Neural cell (in vitro differentiated cells): ENCODE measurements around the gene CRADD. TPM values are rescaled to one million over a fixed set of nuclear protein-coding genes. Genes with fewer than 3 reads are reported as not detected.

Experiments
- H2AFZ ChIP-seq: fragments of 200-600, 300-800 bp; sonication (generic), shearing (Covaris generic); 2 replicates; pipeline ENCODE4 v1.6.0; 2014; ENCODE audit warnings: low read depth, mild to moderate bottlenecking, antibody characterized with exemption, low read length, moderate library complexity
- H3F3A ChIP-seq: fragments of 200-600 bp; shearing (Covaris generic); 2 replicates; pipeline ENCODE4 v1.6.1; 2016; ENCODE audit warnings: mild to moderate bottlenecking, moderate library complexity, mixed read lengths, antibody characterized with exemption, low read length; ENCODE audit not compliant: insufficient read depth, poor library complexity, severe bottlenecking
- H3K27ac ChIP-seq: fragments of 200-600, 300-800 bp; sonication (generic), shearing (Covaris generic); 2 replicates; pipeline ENCODE4 v1.5.1; 2014; ENCODE audit warnings: mild to moderate bottlenecking, low read length, moderate library complexity
- H3K27me3 ChIP-seq: fragments of 300-800, 200-600 bp; sonication (generic), shearing (Covaris generic); 2 replicates; pipeline ENCODE4 v1.6.0; 2014; ENCODE audit warnings: mild to moderate bottlenecking, low read depth, low read length, moderate library complexity; ENCODE audit not compliant: insufficient read depth
- H3K36me3 ChIP-seq: fragments of 300-800, 200-600 bp; sonication (generic), shearing (Covaris generic); 2 replicates; pipeline ENCODE4 v1.5.1; 2014; ENCODE audit warnings: mild to moderate bottlenecking, antibody characterized with exemption, low read length, moderate library complexity; ENCODE audit not compliant: insufficient read depth
- H3K4me2 ChIP-seq: fragments of 300-800, 200-600 bp; sonication (generic), shearing (Covaris generic); 2 replicates; pipeline ENCODE4 v1.6.0; 2014; ENCODE audit warnings: mild to moderate bottlenecking, low read length
- H3K4me3 ChIP-seq: fragments of 300-800, 200-600 bp; sonication (generic), shearing (Covaris generic); 2 replicates; pipeline ENCODE4 v1.5.1; 2014; ENCODE audit warnings: mild to moderate bottlenecking, low read length, moderate library complexity
- H3K79me2 ChIP-seq: fragments of 200-600 bp; shearing (Covaris generic); replicated peaks from 2 replicates; pipeline ENCODE4 v1.6.0; 2014; ENCODE audit warnings: mild to moderate bottlenecking, low read length, moderate library complexity; ENCODE audit not compliant: insufficient read depth
- H3K9ac ChIP-seq: fragments of 300-800, 200-600 bp; sonication (generic), shearing (Covaris generic); 2 replicates; pipeline ENCODE4 v1.6.1; 2016; ENCODE audit warnings: mild to moderate bottlenecking, low read length, mixed read lengths
- H3K9me2 ChIP-seq: fragments of 200-600 bp; shearing (Covaris generic); 2 replicates; pipeline ENCODE4 v1.6.1; 2016; ENCODE audit warnings: mild to moderate bottlenecking, low read length, mixed read lengths; ENCODE audit not compliant: insufficient read depth
- H3K9me3 ChIP-seq: fragments of 200-600, 300-800 bp; sonication (generic), shearing (Covaris generic); 2 replicates; pipeline ENCODE4 v1.6.1; 2016; ENCODE audit warnings: mild to moderate bottlenecking, mixed run types, low read length, moderate library complexity, mixed read lengths
- H4K20me1 ChIP-seq: fragments of 200-600 bp; shearing (Covaris generic); 2 replicates; pipeline ENCODE4 v1.6.1; 2016; ENCODE audit warnings: mild to moderate bottlenecking, mixed run types; ENCODE audit not compliant: insufficient read depth
- EP300 ChIP-seq: fragments of 450-650 bp; conservative IDR thresholded peaks from 2 replicates; pipeline ENCODE4 v1.6.1; 2014; ENCODE audit warnings: antibody characterized with exemption, mild to moderate bottlenecking, moderate library complexity; ENCODE audit not compliant: poor library complexity, severe bottlenecking
- EZH2 ChIP-seq: fragments of 200-600, 300-800 bp; shearing (Covaris generic), sonication (generic); IDR thresholded peaks from 2 replicates; pipeline ENCODE4 v1.6.1; 2014; ENCODE audit warnings: antibody characterized with exemption, low read length, borderline replicate concordance, mild to moderate bottlenecking; ENCODE audit not compliant: insufficient read depth, poor library complexity, severe bottlenecking
- MXI1 ChIP-seq: fragments of 450-650 bp; conservative IDR thresholded peaks from 2 replicates; pipeline ENCODE4 v1.6.1; 2014; ENCODE audit warnings: antibody characterized with exemption, mild to moderate bottlenecking; ENCODE audit not compliant: poor library complexity, severe bottlenecking
- POLR2AphosphoS5 ChIP-seq: IDR thresholded peaks from 2 replicates; pipeline ENCODE4 v1.6.1; 2012
- RAD21 ChIP-seq: fragments of 450-650 bp; conservative IDR thresholded peaks from 2 replicates; pipeline ENCODE4 v1.6.1; 2014; ENCODE audit warnings: antibody characterized with exemption, mild to moderate bottlenecking, moderate library complexity
- SMC3 ChIP-seq: fragments of 450-650 bp; conservative IDR thresholded peaks from 2 replicates; pipeline ENCODE4 v1.6.1; 2014; ENCODE audit warnings: antibody characterized with exemption, mild to moderate bottlenecking, moderate library complexity; ENCODE audit not compliant: poor library complexity
- TAF1 ChIP-seq: IDR thresholded peaks from 2 replicates; pipeline ENCODE4 v1.6.1; 2012; ENCODE audit warnings: low read depth
- polyA plus RNA-seq: library from polyadenylated mRNA; depleted of rRNA; stranded (reverse); fragments of >200 nt; gene quantifications from 2 replicates; pipeline ENCODE4 v1.2.3, GENCODE V29; 2014
- TF ChIP-seq, protein P1 (sequence below): IDR thresholded peaks from 2 replicates; pipeline ENCODE4 v1.6.1; 2012; ENCODE audit warnings: borderline replicate concordance
- TF ChIP-seq, protein P2 (sequence below): fragments of 450-650 bp; IDR thresholded peaks from 2 replicates; pipeline ENCODE4 v1.5.1; 2014; ENCODE audit warnings: antibody characterized with exemption, mild to moderate bottlenecking, moderate library complexity; ENCODE audit not compliant: poor library complexity, severe bottlenecking

The CRADD gene
- polyA plus RNA-seq, 1 donor from 2014 or later, result 23.5 TPM

DNA sequence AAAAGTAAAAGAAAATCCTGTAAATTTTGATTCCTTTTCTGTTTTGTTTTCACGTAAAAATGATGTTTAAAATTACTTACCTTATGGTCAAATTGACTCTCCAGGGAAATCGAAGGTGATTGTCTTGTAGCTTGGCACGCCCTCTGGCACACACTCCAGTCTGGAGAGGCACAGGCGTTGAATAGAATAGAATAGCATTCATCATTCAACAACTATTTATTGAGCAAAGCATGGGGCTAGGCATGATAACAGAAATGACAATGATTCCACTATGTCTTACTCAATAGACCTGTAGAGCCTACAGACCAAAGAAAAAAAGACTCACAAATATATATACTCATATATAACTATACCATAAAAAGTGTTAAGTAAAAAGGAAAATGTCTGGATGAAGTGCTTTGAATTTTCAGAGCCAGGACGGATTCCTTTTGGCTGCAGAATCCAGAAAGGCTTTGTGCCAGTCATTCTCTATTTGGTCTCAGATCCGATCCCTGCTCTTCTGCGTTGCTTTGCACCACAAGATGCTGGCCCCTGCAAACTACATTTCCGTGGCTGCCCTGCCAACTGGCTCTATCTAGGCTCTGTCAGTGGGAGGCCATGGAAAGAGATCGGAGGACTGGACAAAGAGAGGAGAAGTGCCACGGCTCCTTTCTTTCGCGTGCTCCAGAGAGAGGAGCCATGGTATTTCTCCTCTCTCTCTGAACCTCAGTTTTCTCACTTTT lies 231.8 kb downstream of the CRADD start:
- Histone ChIP-seq H2AFZ (no peak overlapping the region), H3K79me2 (no peaks in the 10 kb centered on the region), H3K9me3 (no peaks in the 10 kb centered on the region), H3K4me3 (no peak overlapping the region), H3K9me2 (no peaks in the 10 kb centered on the region), H3K27me3 (no peaks in the 10 kb centered on the region), H3K27ac (no peak overlapping the region), H3K4me2 (no peak overlapping the region), H3F3A (no peaks in the 10 kb centered on the region), H3K36me3 (no peaks in the 10 kb centered on the region), H4K20me1 (no peaks in the 10 kb centered on the region), H3K9ac (no peak overlapping the region)
- TF ChIP-seq, protein P1, sequence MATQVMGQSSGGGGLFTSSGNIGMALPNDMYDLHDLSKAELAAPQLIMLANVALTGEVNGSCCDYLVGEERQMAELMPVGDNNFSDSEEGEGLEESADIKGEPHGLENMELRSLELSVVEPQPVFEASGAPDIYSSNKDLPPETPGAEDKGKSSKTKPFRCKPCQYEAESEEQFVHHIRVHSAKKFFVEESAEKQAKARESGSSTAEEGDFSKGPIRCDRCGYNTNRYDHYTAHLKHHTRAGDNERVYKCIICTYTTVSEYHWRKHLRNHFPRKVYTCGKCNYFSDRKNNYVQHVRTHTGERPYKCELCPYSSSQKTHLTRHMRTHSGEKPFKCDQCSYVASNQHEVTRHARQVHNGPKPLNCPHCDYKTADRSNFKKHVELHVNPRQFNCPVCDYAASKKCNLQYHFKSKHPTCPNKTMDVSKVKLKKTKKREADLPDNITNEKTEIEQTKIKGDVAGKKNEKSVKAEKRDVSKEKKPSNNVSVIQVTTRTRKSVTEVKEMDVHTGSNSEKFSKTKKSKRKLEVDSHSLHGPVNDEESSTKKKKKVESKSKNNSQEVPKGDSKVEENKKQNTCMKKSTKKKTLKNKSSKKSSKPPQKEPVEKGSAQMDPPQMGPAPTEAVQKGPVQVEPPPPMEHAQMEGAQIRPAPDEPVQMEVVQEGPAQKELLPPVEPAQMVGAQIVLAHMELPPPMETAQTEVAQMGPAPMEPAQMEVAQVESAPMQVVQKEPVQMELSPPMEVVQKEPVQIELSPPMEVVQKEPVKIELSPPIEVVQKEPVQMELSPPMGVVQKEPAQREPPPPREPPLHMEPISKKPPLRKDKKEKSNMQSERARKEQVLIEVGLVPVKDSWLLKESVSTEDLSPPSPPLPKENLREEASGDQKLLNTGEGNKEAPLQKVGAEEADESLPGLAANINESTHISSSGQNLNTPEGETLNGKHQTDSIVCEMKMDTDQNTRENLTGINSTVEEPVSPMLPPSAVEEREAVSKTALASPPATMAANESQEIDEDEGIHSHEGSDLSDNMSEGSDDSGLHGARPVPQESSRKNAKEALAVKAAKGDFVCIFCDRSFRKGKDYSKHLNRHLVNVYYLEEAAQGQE, result no peak
- TF ChIP-seq POLR2AphosphoS5, result no peak
- TF ChIP-seq TAF1, result no peak
- no peak for TF ChIP-seq EZH2
- no peak for TF ChIP-seq RAD21
- no peak for TF ChIP-seq EP300
- TF ChIP-seq, protein P2, sequence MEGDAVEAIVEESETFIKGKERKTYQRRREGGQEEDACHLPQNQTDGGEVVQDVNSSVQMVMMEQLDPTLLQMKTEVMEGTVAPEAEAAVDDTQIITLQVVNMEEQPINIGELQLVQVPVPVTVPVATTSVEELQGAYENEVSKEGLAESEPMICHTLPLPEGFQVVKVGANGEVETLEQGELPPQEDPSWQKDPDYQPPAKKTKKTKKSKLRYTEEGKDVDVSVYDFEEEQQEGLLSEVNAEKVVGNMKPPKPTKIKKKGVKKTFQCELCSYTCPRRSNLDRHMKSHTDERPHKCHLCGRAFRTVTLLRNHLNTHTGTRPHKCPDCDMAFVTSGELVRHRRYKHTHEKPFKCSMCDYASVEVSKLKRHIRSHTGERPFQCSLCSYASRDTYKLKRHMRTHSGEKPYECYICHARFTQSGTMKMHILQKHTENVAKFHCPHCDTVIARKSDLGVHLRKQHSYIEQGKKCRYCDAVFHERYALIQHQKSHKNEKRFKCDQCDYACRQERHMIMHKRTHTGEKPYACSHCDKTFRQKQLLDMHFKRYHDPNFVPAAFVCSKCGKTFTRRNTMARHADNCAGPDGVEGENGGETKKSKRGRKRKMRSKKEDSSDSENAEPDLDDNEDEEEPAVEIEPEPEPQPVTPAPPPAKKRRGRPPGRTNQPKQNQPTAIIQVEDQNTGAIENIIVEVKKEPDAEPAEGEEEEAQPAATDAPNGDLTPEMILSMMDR, result no peak
- TF ChIP-seq MXI1, result no peak
- no peak for TF ChIP-seq SMC3

DNA sequence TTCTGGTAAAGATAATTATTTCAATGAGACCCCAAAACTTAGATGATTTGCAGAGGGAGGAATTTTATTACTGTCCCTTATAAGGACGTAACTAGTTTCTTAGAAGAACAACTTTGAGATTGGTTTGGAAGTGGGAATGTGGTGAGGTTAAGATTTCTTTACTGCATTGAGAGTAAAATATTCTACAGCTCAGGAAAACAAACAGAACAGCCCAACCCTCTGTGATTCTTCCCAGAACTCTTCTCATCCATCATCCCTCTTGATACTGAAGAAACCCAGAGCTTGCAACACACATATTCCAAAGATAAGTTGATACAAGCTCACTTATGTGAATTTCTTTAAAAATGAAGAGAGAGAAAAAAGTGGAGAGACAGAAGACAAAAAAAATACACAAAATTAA lies 234.2 kb downstream of the CRADD start:
- no peaks in the 10 kb centered on the region for H4K20me1 ChIP-seq
- no peaks in the 10 kb centered on the region for H3F3A ChIP-seq
- H3K36me3 ChIP-seq, result no peaks in the 10 kb centered on the region
- no peaks in the 10 kb centered on the region for H3K9me3 ChIP-seq
- no peak overlapping the region for H2AFZ ChIP-seq
- no peak for TF ChIP-seq MXI1
- no peak for TF ChIP-seq RAD21
- TF ChIP-seq, protein P2, result no peak
- TF ChIP-seq SMC3, result no peak
- TF ChIP-seq EZH2, result no peak
- TF ChIP-seq TAF1, result no peak
- TF ChIP-seq, protein P1, result no peak
- TF ChIP-seq POLR2AphosphoS5, result no peak
- no peaks in the 10 kb centered on the region for H3K9me2 ChIP-seq
- no peak overlapping the region for H3K4me2 ChIP-seq
- no peak overlapping the region for H3K9ac ChIP-seq
- no peaks in the 10 kb centered on the region for H3K27me3 ChIP-seq
- H3K79me2 ChIP-seq, result no peaks in the 10 kb centered on the region
- no peak overlapping the region for H3K4me3 ChIP-seq
- no peak overlapping the region for H3K27ac ChIP-seq
